DMS53 treated with DMSO at 0.1 percent for 48 hours (cell line): ENCODE results near the gene MAML3.
"Not testable (repeated sequence)": the region's sequence is repeated elsewhere in the genome, so short reads cannot be mapped to it uniquely, and the experiment has no call there.

Experiments
- DNase-seq: peaks from one replicate; lab custom pipeline; 2025; ENCODE audit not compliant: unreplicated experiment; lab: John Stamatoyannopoulos, UW

MAML3 gene

DNA sequence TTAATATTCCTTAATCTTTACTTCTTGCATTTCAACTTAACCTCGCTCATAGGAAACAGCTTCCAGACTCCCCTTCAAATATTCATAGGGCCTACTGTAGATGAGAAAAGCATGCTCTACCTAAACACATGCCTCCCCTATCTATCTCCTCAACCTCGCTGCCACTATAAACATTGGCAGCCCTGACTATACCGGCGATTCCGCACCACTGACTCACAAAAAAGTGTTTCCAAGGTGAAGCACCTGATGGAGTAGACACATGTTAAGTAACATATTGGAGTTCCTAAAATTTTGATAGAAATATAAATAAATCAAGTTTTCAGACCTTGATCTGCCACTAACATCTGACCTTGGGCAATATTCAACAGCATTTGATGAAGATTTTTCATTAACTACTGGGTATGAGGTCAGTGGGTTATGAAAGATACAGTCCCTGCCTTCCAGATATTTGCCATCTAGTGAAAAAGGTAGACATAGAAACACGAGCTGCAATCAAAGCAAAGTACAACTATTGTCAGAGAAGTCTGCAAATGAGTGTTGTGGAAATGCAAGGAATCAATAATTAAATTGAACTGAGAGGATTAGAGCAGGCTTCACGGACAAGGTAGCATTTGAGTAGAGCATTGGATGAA, 184.2 kb downstream of the MAML3 start:
- DNase-seq = no peak

DNA sequence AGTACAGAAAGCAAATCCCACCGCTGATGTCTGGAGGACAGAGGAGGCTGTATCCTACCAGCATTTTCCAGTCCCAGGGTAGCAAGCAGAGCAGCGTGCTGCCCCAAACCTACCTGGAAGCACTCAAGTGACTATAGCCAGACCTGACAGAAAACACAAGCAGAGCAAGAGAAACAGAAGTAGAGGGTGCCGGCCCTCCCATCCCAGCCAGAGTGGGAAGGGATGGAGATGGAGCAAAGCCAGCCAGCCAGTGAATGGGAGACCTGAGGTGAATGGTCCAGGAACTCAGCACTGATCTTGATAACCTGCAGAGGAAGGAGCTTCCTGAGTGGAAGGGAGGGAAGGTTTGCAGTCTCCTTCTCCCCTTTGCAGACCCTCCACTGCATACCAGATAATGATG, 185.2 kb downstream of the MAML3 start:
- DNase-seq = no peak

DNA sequence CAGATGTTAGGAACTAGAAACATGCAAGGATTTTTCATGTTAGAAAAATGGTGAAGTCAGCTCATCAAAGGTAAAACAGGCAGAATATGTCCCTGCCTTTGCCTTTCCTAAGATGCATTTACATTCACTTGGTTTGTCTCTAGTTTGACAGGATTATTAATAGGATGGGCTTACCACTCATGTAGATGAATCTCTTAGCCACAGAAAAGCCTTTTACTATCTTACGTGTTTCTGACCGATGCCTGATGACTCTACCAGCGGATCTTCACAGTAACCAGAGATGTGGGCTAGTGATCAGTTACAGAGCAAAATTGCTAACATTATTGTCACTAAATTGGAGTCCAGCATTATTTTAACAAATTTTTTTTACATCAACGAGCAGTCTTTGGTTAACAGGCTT, 187.6 kb downstream of the MAML3 start:
- no peak for DNase-seq

- DNase-seq = no peak
These were observed 188.2 kb downstream of the MAML3 start for GRCh38 chr4:139965789-139966188.

DNA sequence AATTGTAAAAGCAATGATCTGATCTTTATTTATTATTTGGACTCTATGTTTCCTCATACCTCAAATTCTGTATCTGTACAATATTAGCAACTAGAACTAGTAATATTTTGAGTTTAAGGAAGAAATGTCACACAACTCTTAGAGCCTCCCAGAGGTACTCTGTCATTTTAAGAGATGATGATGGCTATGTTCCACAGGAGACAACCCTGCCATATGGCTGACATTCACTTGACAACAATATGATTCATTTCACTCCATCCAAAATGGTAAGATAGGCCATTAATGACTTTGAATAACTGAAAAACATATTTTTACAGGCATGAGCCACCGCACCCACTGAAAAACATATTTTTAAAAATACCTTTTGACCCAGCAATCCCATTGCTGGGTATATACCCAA, 190.3 kb downstream of the MAML3 start:
- no peak for DNase-seq

DNA sequence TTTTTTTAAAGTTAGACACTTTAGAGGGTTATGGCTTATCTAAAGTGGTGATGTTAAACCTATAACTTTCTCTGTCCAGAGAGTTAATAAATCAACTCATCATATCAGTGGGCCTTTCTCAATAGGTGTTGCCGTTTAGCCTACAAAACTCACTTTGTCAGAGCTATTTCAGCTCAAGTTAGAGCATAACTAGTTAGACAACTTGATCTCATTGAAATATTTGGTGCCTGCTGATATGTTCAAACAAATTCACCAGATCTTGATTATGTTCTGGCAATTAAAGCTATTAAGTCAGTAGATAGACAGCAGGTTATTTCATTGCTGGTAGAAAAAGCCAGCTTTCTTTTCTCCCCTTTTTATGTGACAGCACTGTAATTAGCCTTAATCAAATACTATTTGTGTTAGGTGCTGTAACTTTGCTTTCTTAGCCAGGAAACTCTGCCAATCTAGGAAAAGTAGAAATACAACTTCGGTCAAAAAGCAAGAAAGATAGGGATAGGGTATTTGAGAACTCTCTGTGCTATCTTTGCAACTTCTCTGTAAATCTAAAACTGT, 191.8 kb downstream of the MAML3 start:
- no peak for DNase-seq

DNA sequence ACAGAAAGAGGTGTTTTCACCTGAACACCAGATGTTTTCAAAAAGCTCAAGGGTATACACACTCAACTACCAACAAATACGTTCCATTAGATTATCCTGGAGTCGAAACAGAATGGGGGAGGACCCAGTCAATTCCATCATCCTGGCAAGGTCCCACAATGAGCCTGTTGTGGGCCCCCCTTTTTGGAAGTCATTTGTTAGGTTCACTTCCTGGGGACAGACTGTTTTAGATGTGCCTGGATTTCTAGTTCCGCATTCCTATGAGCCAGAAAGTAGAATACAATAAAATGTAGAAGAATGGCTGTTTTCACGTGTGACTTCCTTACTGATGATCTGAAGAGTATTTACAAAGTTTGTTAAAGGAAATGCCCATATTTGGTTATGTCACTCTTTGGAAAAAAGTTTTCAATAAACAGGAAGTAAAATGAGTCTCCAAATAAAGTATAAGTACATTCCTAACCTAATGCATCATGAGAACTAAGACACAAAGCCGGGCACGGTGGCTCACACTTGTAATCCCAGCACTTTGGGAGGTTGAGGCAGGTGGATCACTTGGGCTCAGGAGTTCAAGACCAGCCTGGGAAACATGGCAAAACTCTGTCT, 192.5 kb downstream of the MAML3 start:
- DNase-seq = no peak

GRCh38 chr4:139959396-139959795, 194.6 kb downstream of the MAML3 start:
- no peak for DNase-seq

- no peak for DNase-seq
These were observed 195.3 kb downstream of the MAML3 start for GRCh38 chr4:139958739-139959098.

DNA sequence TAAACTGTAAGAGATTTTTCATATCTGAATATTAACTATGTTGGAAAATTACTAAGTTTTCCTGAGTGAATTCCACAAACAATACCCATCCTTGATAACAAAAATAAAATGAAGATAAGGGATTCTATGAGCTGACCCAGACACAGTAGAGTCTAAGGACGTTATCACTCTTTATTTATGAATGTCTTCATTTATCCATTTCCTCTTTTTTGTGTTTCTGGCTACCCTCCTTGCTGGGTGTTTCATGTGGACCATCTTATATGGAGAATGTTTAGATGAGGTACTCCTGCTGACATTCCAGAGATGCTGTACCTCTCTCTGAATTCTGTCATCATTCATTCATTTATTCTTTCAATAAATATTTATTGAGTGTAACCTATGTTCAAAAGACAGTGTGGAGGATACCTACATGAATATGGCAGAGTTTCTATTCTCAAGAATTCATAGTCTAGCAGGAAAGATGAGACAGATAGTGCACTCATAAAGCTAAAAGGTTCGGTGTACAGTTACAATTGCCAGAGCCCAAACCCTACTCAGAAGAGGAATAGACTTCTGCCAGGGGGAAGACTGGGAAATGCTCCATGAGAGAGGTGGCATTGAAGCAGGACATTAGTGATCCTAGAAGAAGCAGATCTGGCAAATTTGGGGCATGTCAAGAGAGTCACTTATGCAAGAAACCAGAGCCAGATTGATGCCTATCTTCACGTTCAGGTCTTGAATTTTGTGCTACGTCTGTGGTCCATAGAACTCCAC, 195.8 kb downstream of the MAML3 start:
- no peak for DNase-seq

DNA sequence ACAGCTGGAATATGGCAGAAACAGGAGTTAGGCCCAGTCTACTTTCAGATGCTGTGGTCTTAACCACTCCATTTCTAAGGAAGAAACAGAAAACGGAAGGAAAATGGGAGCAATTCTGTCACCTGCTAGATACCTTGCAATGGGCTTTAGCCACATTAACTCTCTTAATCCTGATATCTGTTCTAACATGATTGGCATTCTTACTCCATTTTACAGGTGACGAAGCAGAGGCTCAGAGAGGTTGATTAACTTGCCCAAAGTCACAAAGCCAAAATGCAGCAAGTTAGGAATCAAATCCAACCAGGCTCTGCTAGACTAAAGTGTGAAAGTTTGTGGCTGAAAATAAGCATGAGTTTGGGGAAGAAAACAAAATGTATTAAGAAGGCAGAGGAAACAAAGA, 196.9 kb downstream of the MAML3 start:
- no peak for DNase-seq

- DNase-seq = no peak
These were observed 197.4 kb downstream of the MAML3 start for GRCh38 chr4:139956507-139957017.

GRCh38 chr4:139955600-139955999, 198.4 kb downstream of the MAML3 start:
- DNase-seq = no peak

DNA sequence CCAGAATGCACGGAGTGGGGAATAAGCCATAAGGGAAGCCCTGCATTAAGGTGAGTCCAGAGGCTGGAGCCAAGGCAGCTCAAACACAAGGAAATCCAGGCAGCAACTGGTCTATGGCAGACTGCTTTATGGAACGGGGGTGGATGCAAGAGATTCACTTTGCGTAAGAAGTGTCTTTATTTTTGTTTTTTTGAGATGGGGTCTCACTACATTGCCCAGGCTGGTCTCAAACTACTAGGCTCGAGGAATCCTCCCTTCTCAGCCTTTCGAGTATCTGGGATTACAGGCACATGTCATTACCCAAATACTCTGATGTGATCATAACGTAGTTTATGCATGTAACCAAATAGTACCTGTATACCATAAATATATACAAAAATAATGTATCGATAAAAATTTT, 199.5 kb downstream of the MAML3 start:
- no peak for DNase-seq

DNA sequence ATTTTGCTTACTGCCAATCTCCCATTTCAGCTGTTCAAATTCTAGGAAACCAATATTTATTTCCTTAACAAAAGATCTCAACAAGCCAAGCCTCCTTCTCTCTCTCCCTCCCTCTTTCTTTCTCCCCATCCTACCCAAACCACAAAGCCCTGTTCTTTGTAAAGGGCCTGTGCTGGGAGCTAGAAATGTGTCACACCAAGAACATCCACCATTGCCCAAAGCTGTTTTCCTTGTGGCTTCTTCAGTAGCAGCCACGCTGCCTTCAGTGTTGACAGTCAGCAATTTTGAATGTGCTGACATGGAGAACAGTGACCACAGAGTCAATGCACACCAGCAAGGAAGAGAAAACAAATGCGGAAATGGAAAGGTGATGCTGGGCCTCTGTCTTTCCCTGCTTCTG, 203.0 kb downstream of the MAML3 start:
- no peak for DNase-seq

DNA sequence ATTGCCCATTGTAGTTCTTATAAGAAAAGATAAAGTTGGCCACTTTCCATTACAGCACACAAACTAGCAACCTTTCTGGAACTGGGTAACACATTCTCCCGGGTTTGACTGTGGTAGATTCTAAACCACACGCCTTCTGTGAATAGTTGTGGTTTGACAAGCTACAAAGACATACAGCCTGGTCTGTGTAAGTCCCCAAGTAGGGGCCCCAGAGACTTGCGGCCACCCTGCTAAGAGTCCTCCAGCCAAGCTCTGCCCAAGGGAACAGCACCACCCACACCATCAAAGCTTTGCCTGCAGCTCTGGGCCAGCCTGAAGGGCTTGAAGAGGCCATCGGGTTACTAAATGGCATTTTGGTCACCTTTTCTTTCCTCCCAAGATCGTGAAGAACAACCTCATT, 203.4 kb downstream of the MAML3 start:
- DNase-seq = no peak

DNA sequence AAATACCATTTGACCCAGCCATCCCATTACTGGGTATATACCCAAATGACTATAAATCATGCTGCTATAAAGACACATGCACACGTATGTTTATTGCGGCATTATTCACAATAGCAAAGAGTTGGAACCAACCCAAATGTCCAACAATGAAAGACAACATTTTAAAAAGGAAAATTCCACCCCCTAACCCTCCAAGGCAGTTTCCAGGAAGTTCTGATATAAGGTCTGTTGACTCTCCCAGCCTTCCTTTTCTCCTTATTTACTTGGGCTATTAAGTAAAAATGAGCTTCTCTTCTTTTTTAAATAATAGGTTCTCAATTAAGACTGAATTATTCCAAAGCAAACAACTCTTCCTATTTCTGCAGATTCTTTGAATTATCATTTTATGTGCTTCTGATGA, 209.1 kb downstream of the MAML3 start:
- DNase-seq = not testable (repeated sequence)

DNA sequence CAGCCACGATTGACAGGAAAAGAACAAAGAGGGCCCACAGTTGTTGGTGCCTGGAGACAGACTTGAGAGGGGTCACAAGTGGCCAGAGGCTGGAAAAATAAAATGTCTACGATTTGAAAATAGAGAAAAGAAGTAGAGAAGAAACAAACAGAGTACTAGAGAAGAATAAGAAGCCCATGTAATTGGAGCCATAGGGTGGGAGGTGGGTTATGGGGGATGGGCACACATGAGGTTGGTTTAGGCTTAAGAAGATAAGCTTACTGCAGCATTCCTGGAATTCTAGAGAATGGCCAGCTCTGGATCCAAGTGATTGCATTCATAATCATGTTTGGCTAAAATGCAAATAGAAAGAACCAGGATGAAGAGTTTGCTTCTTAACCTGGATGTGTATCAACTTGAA, 210.7 kb downstream of the MAML3 start:
- no peak for DNase-seq

GRCh38 chr4:139942241-139942640, 211.7 kb downstream of the MAML3 start:
- no peak for DNase-seq

DNA sequence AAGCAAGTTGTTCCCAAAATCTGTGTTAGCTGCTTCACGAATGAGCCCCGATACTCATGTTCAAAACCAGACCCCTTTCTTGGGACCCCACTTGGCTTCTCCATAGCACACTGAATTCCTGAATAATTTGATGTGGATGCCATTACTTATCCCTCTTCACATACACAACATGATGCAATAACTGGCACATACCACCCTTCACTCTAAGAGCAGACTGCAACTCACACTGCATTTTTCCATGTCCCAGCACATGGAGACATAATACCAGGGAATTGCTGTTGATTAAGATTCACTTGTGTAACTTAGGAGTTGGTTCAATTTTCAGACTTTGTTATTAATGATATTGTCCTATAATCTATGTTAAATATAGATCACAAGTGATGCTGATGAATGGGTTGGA, 213.4 kb downstream of the MAML3 start:
- no peak for DNase-seq

DNA sequence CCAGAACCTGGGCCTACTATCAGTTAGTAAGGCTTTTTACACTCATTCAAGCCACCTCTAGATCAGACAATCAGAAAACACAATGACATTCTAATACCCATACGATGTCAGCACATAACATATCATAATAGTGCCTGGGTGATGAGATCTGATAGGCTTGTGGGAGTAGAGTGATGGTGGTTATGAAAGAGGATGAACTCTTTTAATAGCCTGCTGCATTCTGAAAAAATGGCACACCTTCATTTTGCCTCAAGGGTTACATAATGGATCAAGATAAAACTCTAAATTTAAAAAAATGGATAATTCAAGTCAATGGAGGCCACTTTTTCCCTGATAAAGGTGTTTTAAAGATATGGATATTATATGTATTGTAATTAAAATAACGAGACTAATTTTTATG, 215.6 kb downstream of the MAML3 start:
- no peak for DNase-seq

GRCh38 chr4:139935911-139936310, 218.1 kb downstream of the MAML3 start:
- no peak for DNase-seq
